MCF 10A (cell line): ENCODE results near the gene ECM2. TPM values are rescaled to one million over a fixed set of nuclear protein-coding genes. Genes with fewer than 3 reads are reported as not detected.

Experiments
- BruUV-seq: library from RNA; stranded (reverse); fragments of 400-500 nt; replicated peaks from 2 replicates; lab custom pipeline; 2021; lab: Mats Ljungman, UMichigan
- CTCF ChIA-PET: fragments of 300-600 bp; sonication (Branson Sonifier 250); formaldehyde crosslinking; extraction: SDS; loops from one replicate; lab custom pipeline; 2021; ENCODE audit warnings: antibody characterized with exemption, inconsistent platforms; lab: Yijun Ruan, JAX
- POLR2A ChIA-PET: fragments of 300-600, 350-650 bp; sonication (Branson Sonifier 250); formaldehyde crosslinking; extraction: SDS; loops from one replicate; lab custom pipeline; 2020; ENCODE audit warnings: antibody characterized with exemption, inconsistent platforms; lab: Yijun Ruan, JAX
- DNase-seq: peaks from one replicate; pipeline ENCODE4 v3.0.0-alpha.2; 2018; ENCODE audit not compliant: unreplicated experiment
- H3K27ac Mint-ChIP-seq: one replicate; pipeline ENCODE4 v1.8.0; 2022; ENCODE audit warnings: mild to moderate bottlenecking, low read depth, mixed read lengths; ENCODE audit not compliant: unreplicated experiment
- H3K27me3 Mint-ChIP-seq: one replicate; pipeline ENCODE4 v1.8.0; 2022; ENCODE audit warnings: mixed read lengths; ENCODE audit not compliant: insufficient read depth, unreplicated experiment
- H3K36me3 Mint-ChIP-seq: one replicate; pipeline ENCODE4 v1.8.0; 2022; ENCODE audit warnings: mild to moderate bottlenecking, moderate library complexity, mixed read lengths; ENCODE audit not compliant: insufficient read depth, unreplicated experiment
- H3K4me1 Mint-ChIP-seq: one replicate; pipeline ENCODE4 v1.8.0; 2022; ENCODE audit warnings: mixed read lengths; ENCODE audit not compliant: insufficient read depth, unreplicated experiment
- H3K4me3 Mint-ChIP-seq: one replicate; pipeline ENCODE4 v1.8.0; 2022; ENCODE audit warnings: mild to moderate bottlenecking, moderate library complexity, mixed read lengths; ENCODE audit not compliant: unreplicated experiment
- H3K9me3 Mint-ChIP-seq: one replicate; pipeline ENCODE4 v1.8.0; 2022; ENCODE audit warnings: mixed read lengths; ENCODE audit not compliant: unreplicated experiment
- intact Hi-C: fragments of 100-400 bp; cut with micrococcal nuclease; formaldehyde crosslinking; loops from 2 replicates; pipeline ENCODE4 v1.14.1; 2022
- total RNA-seq: library from RNA; stranded (reverse); gene quantifications from 2 replicates; pipeline ENCODE4 v1.2.3, GENCODE V29; 2022
- TF ChIP-seq, protein P1 (sequence below): fragments of 200-600 bp; IDR thresholded peaks from one replicate; pipeline ENCODE4 v1.8.0; 2022; ENCODE audit warnings: antibody characterized with exemption, mild to moderate bottlenecking; ENCODE audit not compliant: unreplicated experiment

ECM2 gene
- total RNA-seq, 1 experiment from 2014 or later, result 13.5 TPM

DNA sequence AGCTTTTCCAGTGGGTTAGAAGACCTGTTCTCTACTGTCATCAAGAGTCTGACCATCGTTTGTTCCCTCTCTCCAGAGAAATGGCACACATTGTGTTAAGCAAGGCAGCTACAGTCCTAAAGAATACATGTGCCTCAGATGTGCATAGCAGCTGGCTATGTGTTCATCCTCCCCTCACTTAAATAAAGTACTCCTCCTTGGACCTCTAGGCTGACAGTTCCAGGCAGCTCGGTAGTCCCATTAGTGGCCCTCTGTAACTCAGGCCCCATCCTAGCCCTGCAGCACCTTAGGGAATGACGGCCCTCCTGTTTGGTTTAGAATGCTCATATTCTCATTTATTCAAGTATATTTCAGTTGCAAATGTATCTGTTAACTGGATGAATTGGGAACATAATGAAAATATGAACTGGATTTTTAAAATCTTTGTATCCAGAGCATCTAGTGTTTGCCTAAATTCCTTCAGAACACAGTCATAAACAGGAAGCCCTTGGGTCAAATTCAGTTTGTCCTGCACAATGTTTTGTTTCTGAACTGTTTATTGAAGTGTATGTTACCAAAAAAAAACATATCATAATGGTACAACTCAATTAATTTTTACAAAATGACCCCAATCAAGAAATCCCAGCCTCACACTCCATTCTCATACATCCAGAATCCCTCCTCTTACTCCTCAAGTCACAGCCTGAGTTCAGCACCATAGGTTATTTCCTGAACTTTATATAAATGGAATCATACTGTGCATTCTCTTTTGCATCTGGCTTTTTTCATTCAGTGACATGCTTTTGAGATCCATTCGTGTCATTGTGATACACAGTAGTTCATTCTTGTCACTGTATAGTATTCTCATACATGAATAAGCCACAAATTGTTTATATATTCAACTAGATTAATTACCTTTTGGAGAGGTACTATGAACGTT is 51.9 kb downstream of the ECM2 start:
- BruUV-seq, result no TSS peak
- H3K4me1 Mint-ChIP-seq, result peaks cover 23% of the 10 kb centered on the region
- CTCF ChIA-PET, result interaction anchor here (0.6 kb wide), 2 partner anchors 20 to 346 kb away, joined by 3 to 4 read pairs; no protein-coding TSS in a partner anchor
- no peaks in the 10 kb centered on the region for H3K9me3 Mint-ChIP-seq
- H3K27me3 Mint-ChIP-seq, result no peaks in the 10 kb centered on the region
- TF ChIP-seq, protein P1, sequence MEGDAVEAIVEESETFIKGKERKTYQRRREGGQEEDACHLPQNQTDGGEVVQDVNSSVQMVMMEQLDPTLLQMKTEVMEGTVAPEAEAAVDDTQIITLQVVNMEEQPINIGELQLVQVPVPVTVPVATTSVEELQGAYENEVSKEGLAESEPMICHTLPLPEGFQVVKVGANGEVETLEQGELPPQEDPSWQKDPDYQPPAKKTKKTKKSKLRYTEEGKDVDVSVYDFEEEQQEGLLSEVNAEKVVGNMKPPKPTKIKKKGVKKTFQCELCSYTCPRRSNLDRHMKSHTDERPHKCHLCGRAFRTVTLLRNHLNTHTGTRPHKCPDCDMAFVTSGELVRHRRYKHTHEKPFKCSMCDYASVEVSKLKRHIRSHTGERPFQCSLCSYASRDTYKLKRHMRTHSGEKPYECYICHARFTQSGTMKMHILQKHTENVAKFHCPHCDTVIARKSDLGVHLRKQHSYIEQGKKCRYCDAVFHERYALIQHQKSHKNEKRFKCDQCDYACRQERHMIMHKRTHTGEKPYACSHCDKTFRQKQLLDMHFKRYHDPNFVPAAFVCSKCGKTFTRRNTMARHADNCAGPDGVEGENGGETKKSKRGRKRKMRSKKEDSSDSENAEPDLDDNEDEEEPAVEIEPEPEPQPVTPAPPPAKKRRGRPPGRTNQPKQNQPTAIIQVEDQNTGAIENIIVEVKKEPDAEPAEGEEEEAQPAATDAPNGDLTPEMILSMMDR, result no peak
- intact Hi-C loops, result no loop called here
- POLR2A ChIA-PET, result interaction anchor here (4.4 kb wide), 1 partner anchor 23 kb away, joined by 28 read pairs; no protein-coding TSS in a partner anchor
- no peaks in the 10 kb centered on the region for H3K36me3 Mint-ChIP-seq
- no peak for DNase-seq
- H3K27ac Mint-ChIP-seq, result peak overlapping the region; percentile 0
- no peak overlapping the region for H3K4me3 Mint-ChIP-seq

DNA sequence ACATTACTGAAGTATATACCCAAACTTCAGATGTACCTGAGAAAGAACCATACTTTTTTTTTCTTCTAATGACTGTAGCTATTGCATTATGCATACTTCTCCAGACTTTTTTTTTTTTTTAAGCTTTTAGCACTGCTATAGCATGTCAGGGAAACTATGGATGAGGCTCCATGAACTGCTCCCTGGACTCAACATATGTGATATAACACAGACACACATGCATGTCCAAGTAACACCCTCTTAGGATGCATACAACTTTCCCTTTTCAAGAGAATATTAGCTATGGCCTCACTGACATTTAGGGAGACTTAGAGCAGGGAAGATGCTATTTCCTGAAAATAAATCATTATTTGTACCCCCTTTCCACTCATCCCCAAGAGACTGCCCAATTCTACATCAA is 53.0 kb downstream of the ECM2 start:
- no peak for DNase-seq
- intact Hi-C loops, result no loop called here
- H3K4me3 Mint-ChIP-seq, result no peak overlapping the region
- H3K4me1 Mint-ChIP-seq, result peaks cover 22% of the 10 kb centered on the region
- ChIA-PET POLR2A (interaction anchor here (3.1 to 4.4 kb wide), 2 partner anchors 18 to 24 kb away, joined by 26 to 28 read pairs; no protein-coding TSS in a partner anchor), CTCF (interaction anchor here (0.7 to 2.5 kb wide), 4 partner anchors 19 to 154 kb away, joined by 3 to 9 read pairs (median 4); no protein-coding TSS in a partner anchor)
- H3K36me3 Mint-ChIP-seq, result no peaks in the 10 kb centered on the region
- TF ChIP-seq, protein P1, result no peak
- H3K27ac Mint-ChIP-seq, result no peak overlapping the region
- no TSS peak for BruUV-seq
- no peaks in the 10 kb centered on the region for H3K27me3 Mint-ChIP-seq
- H3K9me3 Mint-ChIP-seq, result no peaks in the 10 kb centered on the region

DNA sequence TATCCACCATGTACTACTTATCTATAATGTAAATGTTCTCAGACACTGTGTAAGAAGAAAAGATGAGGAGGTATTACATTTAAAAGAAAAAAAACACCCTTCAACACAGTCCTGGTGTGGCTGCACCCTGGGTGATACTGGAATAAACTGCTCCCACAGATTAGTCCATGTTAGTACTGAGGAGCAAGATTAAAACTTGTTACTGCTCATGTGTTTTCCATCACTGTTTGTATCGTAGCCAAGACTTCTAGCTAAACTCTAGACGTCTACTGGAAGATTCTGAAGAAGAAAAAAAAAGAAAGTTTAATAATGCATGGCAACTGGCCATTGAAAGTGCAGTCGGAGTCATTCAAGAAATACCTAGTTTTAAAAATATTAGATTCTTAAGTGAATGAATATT is 53.5 kb downstream of the ECM2 start, which contains the start of gene ASPN:
TSS of gene ASPN (minus strand) at position 178 of the 400 bp plus-strand sequence.
- peak within 1 kb of the TSS; percentile 30 for H3K4me3 Mint-ChIP-seq
- H3K36me3 Mint-ChIP-seq, result no peaks in the 10 kb centered on the region
- peak within 1 kb of the TSS; percentile 97 for H3K27ac Mint-ChIP-seq
- no TSS peak for BruUV-seq
- peaks cover 22% of the 10 kb centered on the region for H3K4me1 Mint-ChIP-seq
- intact Hi-C loops, result no loop called here
- no peaks in the 10 kb centered on the region for H3K27me3 Mint-ChIP-seq
- ChIA-PET CTCF (interaction anchor here (0.7 to 2.5 kb wide), 4 partner anchors 19 to 154 kb away, joined by 3 to 9 read pairs (median 4); no protein-coding TSS in a partner anchor), POLR2A (interaction anchor here (1.8 to 4.4 kb wide), 4 partner anchors 16 to 24 kb away, joined by 4 to 28 read pairs (median 24); no protein-coding TSS in a partner anchor)
- no peaks in the 10 kb centered on the region for H3K9me3 Mint-ChIP-seq
- TF ChIP-seq, protein P1, result no peak
- DNase-seq, result no peak
